Prostate gland (tissue), 2 donors: Measurements from ENCODE around the gene ALK.

ENCODE experiments used
- CTCF ChIP-seq, 4 experiments: fragments of 200-600 bp in 2 of 4; fragments of 450-650 bp in 2 of 4; sonication (generic) in 2 of 4; IDR thresholded peaks; 1 replicate in 3 of 4; 2 replicates in 1 of 4; pipeline ENCODE4 v1.5.1; 2016 to 2019; ENCODE audit warnings: antibody characterized with exemption in 4 of 4, mild to moderate bottlenecking in 2 of 4, moderate library complexity in 2 of 4
- POLR2A ChIP-seq: fragments of 450-650 bp; IDR thresholded peaks from one replicate; pipeline ENCODE4 v1.6.1; 2016; ENCODE audit warnings: antibody characterized with exemption, mild to moderate bottlenecking

GRCh38 chr2:29317077-29317517 is 604.3 kb downstream of the ALK start:
- TF ChIP-seq CTCF (IDR thresholded peaks at IDR 0.05) (no peak), POLR2A (no peak)
